ENCODE data around the gene MRPS27. TPM values are rescaled to one million over a fixed set of nuclear protein-coding genes. Genes with fewer than 3 reads are reported as not detected.

The MRPS27 gene
- total and polyA plus RNA-seq, 2 donors from 2014 or later = 40.0 to 50.8 TPM

DNA sequence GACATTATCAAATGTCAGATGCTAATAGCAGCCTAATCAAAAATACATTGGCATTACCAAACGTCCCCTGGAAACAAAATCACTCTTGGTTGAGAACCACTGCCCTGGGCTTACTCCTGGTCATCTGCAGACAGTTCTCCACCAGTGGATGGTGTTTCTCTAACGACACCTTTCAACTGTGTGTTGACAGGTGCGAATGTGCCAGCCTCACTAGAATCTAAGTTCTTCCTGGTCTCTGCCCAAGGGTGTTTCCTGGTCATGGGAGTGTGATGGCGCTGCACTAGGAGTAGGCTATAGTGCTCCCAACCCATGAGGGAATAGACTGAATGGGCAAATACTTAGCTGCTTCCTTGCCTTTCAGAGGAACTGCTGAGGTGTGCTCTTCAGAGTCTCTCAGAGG is 105.9 kb downstream of the MRPS27 start:
- Histone ChIP-seq H3K4me3 (ENCODE audit: low read length in 3 of 3) (no peak overlapping the region), H3K27me3 (ENCODE audit: control insufficient read depth, insufficient read depth, low read length) (no peaks in the 10 kb centered on the region), H3K9ac (ENCODE audit: low read length in 3 of 3) (no peak overlapping the region), H3K27ac (ENCODE audit: low read depth in 2 of 2, low read length in 2 of 2) (no peak overlapping the region), H3K9me3 (ENCODE audit: control insufficient read depth in 2 of 3, insufficient read depth in 1 of 3, low read length in 3 of 3) (no peaks in the 10 kb centered on the region), H3K4me1 (ENCODE audit: control insufficient read depth in 2 of 3, insufficient read depth in 2 of 3, low read depth in 1 of 3, low read length in 3 of 3) (no peaks in the 10 kb centered on the region), H3K36me3 (ENCODE audit: control insufficient read depth in 2 of 3, insufficient read depth in 3 of 3, low read length in 3 of 3) (peaks cover 0 to 3% (median 2%) of the 10 kb centered on the region in 3 donors)
- TF ChIP-seq, protein P1, sequence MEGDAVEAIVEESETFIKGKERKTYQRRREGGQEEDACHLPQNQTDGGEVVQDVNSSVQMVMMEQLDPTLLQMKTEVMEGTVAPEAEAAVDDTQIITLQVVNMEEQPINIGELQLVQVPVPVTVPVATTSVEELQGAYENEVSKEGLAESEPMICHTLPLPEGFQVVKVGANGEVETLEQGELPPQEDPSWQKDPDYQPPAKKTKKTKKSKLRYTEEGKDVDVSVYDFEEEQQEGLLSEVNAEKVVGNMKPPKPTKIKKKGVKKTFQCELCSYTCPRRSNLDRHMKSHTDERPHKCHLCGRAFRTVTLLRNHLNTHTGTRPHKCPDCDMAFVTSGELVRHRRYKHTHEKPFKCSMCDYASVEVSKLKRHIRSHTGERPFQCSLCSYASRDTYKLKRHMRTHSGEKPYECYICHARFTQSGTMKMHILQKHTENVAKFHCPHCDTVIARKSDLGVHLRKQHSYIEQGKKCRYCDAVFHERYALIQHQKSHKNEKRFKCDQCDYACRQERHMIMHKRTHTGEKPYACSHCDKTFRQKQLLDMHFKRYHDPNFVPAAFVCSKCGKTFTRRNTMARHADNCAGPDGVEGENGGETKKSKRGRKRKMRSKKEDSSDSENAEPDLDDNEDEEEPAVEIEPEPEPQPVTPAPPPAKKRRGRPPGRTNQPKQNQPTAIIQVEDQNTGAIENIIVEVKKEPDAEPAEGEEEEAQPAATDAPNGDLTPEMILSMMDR (IDR thresholded peaks at IDR 0.05; ENCODE audit: borderline replicate concordance, extremely low read depth, insufficient read depth) = no peak
- no peak for DNase-seq
- FAIRE-seq = no peak
- intact Hi-C loops (cut with DNase I) = no loop called here

DNA sequence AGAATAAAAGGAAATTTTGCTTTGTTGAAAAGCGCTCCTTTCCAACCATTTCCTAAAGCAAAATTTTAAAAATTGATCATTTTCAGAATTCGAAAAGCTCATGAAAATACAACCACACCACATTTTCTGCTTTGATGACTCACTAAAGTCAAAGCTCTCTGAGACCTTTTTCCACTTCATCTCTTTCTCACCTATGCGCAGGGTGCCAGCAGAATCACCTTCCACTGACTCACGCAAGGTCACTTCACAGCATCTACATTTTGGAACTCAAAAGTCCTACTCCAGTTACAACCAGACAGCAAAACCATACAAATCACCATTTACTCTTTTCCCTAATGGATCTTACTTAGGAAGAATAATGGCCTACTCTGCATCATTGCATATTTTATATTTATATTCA is 106.6 kb downstream of the MRPS27 start:
- no peaks in the 10 kb centered on the region for H3K9me3 ChIP-seq (ENCODE audit: control insufficient read depth in 2 of 3, insufficient read depth in 1 of 3, low read length in 3 of 3)
- no peaks in the 10 kb centered on the region for H3K27me3 ChIP-seq (ENCODE audit: control insufficient read depth, insufficient read depth, low read length)
- FAIRE-seq (no peak), DNase-seq (no peak)
- H3K9ac ChIP-seq (ENCODE audit: low read length in 3 of 3) = no peak overlapping the region
- H3K36me3 ChIP-seq (ENCODE audit: control insufficient read depth in 2 of 3, insufficient read depth in 3 of 3, low read length in 3 of 3) = no peaks in the 10 kb centered on the region
- TF ChIP-seq, protein P1 (IDR thresholded peaks at IDR 0.05; ENCODE audit: borderline replicate concordance, extremely low read depth, insufficient read depth) = no peak
- H3K4me3 ChIP-seq (ENCODE audit: low read length in 3 of 3) = no peak overlapping the region
- no peaks in the 10 kb centered on the region for H3K4me1 ChIP-seq (ENCODE audit: control insufficient read depth in 2 of 3, insufficient read depth in 2 of 3, low read depth in 1 of 3, low read length in 3 of 3)
- H3K27ac ChIP-seq (ENCODE audit: low read depth in 2 of 2, low read length in 2 of 2) = no peak overlapping the region
- intact Hi-C loops (cut with DNase I) = no loop called here

DNA sequence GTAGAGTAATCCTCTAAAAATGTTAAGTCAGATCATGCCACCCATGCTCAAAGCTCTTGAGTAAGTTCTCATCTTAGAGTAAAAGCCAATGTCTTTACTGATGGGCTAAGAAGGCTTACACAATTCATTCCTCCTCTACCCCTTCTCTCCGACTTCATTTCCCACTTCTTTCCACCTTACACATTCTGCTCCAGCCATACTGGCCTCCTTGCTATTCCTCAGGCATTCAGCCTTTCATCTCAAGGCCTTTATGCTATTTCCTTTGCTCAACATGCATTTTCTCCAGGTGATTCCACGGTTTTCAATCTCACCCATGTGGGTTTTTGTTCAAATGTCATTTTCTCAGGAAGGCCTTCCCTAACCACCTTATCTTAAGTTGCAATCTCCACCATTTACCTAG is 107.9 kb downstream of the MRPS27 start:
- intact Hi-C loops (cut with DNase I) = no loop called here
- H3K27me3 ChIP-seq (ENCODE audit: control insufficient read depth, insufficient read depth, low read length) = no peaks in the 10 kb centered on the region
- no peaks in the 10 kb centered on the region for H3K9me3 ChIP-seq (ENCODE audit: control insufficient read depth in 2 of 3, insufficient read depth in 1 of 3, low read length in 3 of 3)
- TF ChIP-seq, protein P1 (IDR thresholded peaks at IDR 0.05; ENCODE audit: borderline replicate concordance, extremely low read depth, insufficient read depth) = no peak
- H3K27ac ChIP-seq (ENCODE audit: low read depth in 2 of 2, low read length in 2 of 2) = no peak overlapping the region
- no peaks in the 10 kb centered on the region for H3K36me3 ChIP-seq (ENCODE audit: control insufficient read depth in 2 of 3, insufficient read depth in 3 of 3, low read length in 3 of 3)
- H3K9ac ChIP-seq (ENCODE audit: low read length in 3 of 3) = no peak overlapping the region
- DNase-seq (no peak), FAIRE-seq (no peak)
- H3K4me3 ChIP-seq (ENCODE audit: low read length in 3 of 3) = no peak overlapping the region
- H3K4me1 ChIP-seq (ENCODE audit: control insufficient read depth in 2 of 3, insufficient read depth in 2 of 3, low read depth in 1 of 3, low read length in 3 of 3) = no peaks in the 10 kb centered on the region
